A549 (cell line): ENCODE results near the gene POLE. TPM values are rescaled to one million over a fixed set of nuclear protein-coding genes. Genes with fewer than 3 reads are reported as not detected.

Experiments
- ATAC-seq, 2 experiments: fragments of 200-7000 bp in 1 of 2; fragments of >200 bp in 1 of 2; cut with Nextera tagmentation in 1 of 2; cut with Tn5 transposase in 1 of 2; 3 replicates each; pipeline versions ENCODE4 v1.8.0 to v1.9.1; 2018 to 2020; ENCODE audit warnings: mild to moderate bottlenecking in 1 of 2, moderate library complexity in 1 of 2
- CTCF ChIA-PET: fragments of 300-600 bp; sonication (Branson Sonifier 250); formaldehyde crosslinking; extraction: SDS; loops from one replicate; lab custom pipeline; 2021; ENCODE audit warnings: antibody characterized with exemption, inconsistent platforms; lab: Yijun Ruan, JAX
- POLR2A ChIA-PET: fragments of 350-600 bp; formaldehyde crosslinking; extraction: SDS; loops from one replicate; lab custom pipeline; 2021; ENCODE audit warnings: antibody characterized with exemption, inconsistent platforms; lab: Yijun Ruan, JAX
- DNase-seq, 2 experiments: peaks; one replicate each; pipeline versions ENCODE4 v3.0.0 to v3.0.0-alpha.2; 2011 to 2016; ENCODE audit warnings: low read depth in 1 of 2, low spot score in 1 of 2
- FAIRE-seq: peaks from 2 replicates; lab custom pipeline; 2011; peaks lifted over from hg19 to GRCh38; lab: Jason Lieb, UNC
- H3K27ac ChIP-seq, 2 experiments: fragments of >200 bp; sonication (Bioruptor Twin); formaldehyde crosslinking; 3 replicates each; pipeline ENCODE4 v1.5.1; 2016 to 2017
- H3K4me1 ChIP-seq: fragments of >200 bp; sonication (Bioruptor Twin); formaldehyde crosslinking; 3 replicates; pipeline ENCODE4 v1.6.1; 2016
- H3K4me2 ChIP-seq: fragments of >200 bp; sonication (Bioruptor Twin); formaldehyde crosslinking; 3 replicates; pipeline ENCODE4 v1.6.1; 2016
- H3K4me3 ChIP-seq: fragments of >200 bp; sonication (Bioruptor Twin); formaldehyde crosslinking; 3 replicates; pipeline ENCODE4 v1.5.1; 2016
- H3K9me3 ChIP-seq: fragments of >200 bp; sonication (Bioruptor Twin); formaldehyde crosslinking; 3 replicates; pipeline ENCODE4 v1.6.1; 2016
- BCL3 ChIP-seq: fragments of >200 bp; sonication (Bioruptor Twin); formaldehyde crosslinking; IDR thresholded peaks from 3 replicates; pipeline ENCODE4 v1.6.1; 2016
- BHLHE40 ChIP-seq: IDR thresholded peaks from 2 replicates; pipeline ENCODE4 v1.6.1; 2012; ENCODE audit warnings: low read depth, low read length, inconsistent platforms
- CBX8 ChIP-seq: fragments of 200-600 bp; sonication (generic); IDR thresholded peaks from 2 replicates; pipeline ENCODE4 v1.6.1; 2016
- CTCF ChIP-seq: fragments of >200 bp; sonication (Bioruptor Twin); formaldehyde crosslinking; IDR thresholded peaks from 3 replicates; pipeline ENCODE4 v1.5.1; 2016
- E2F6 ChIP-seq: IDR thresholded peaks from 2 replicates; pipeline ENCODE4 v1.6.1; 2012; ENCODE audit warnings: low read depth, borderline replicate concordance
- EHMT2 ChIP-seq: fragments of 200-600 bp; sonication (generic); IDR thresholded peaks from 2 replicates; pipeline ENCODE4 v1.6.1; 2016; ENCODE audit warnings: antibody characterized with exemption, low read depth, mild to moderate bottlenecking, moderate library complexity
- ESRRA ChIP-seq: fragments of 150-350 bp; IDR thresholded peaks from 2 replicates; pipeline ENCODE4 v1.6.1; 2014; ENCODE audit warnings: mild to moderate bottlenecking, low read length, borderline replicate concordance
- HDAC2 ChIP-seq: fragments of 200-600 bp; sonication (generic); IDR thresholded peaks from 2 replicates; pipeline ENCODE4 v1.6.1; 2016
- HMGXB4 ChIP-seq: fragments of 250-450 bp; sonication (Bioruptor Pico); IDR thresholded peaks from 2 replicates; pipeline ENCODE4 v1.5.0; 2021; ENCODE audit warnings: mild to moderate bottlenecking, moderate library complexity, borderline replicate concordance
- JUN ChIP-seq, 2 experiments: fragments of >200 bp; sonication (Bioruptor Twin); formaldehyde crosslinking; IDR thresholded peaks; 2 replicates in 1 of 2; 3 replicates in 1 of 2; pipeline ENCODE4 v1.6.1; 2016 to 2017
- JUNB ChIP-seq: fragments of >200 bp; sonication (Bioruptor Twin); formaldehyde crosslinking; IDR thresholded peaks from 2 replicates; pipeline ENCODE4 v1.6.1; 2016
- NPAS2 ChIP-seq: fragments of 250-450 bp; sonication (Bioruptor Pico); IDR thresholded peaks from 2 replicates; pipeline ENCODE4 v1.8.0; 2022; ENCODE audit warnings: mild to moderate bottlenecking, moderate library complexity, borderline replicate concordance
- POLR2A ChIP-seq: IDR thresholded peaks from 2 replicates; pipeline ENCODE4 v1.6.1; 2012; ENCODE audit warnings: mild to moderate bottlenecking, low read length
- RCOR1 ChIP-seq: fragments of 150-350 bp; IDR thresholded peaks from 2 replicates; pipeline ENCODE4 v1.6.1; 2014; ENCODE audit warnings: antibody characterized with exemption, low read length, low read depth
- RFX5 ChIP-seq: fragments of 450-650 bp; IDR thresholded peaks from 2 replicates; pipeline ENCODE4 v1.7.1; 2014; ENCODE audit warnings: antibody characterized with exemption, mild to moderate bottlenecking, moderate library complexity
- SMC3 ChIP-seq: fragments of >200 bp; sonication (Bioruptor Twin); formaldehyde crosslinking; IDR thresholded peaks from 3 replicates; pipeline ENCODE4 v1.6.1; 2018; ENCODE audit warnings: inconsistent platforms
- SREBF2 ChIP-seq: fragments of 450-650 bp; IDR thresholded peaks from 2 replicates; pipeline ENCODE4 v1.6.1; 2014; ENCODE audit warnings: mild to moderate bottlenecking, moderate library complexity
- TFCP2L1 ChIP-seq: fragments of 250-450 bp; sonication (Bioruptor Pico); IDR thresholded peaks from 2 replicates; pipeline ENCODE4 v1.5.0; 2021; ENCODE audit warnings: mild to moderate bottlenecking
- TP53 ChIP-seq: fragments of 250-450 bp; sonication (Bioruptor Pico); IDR thresholded peaks from 2 replicates; pipeline ENCODE4 v1.5.0; 2021; ENCODE audit warnings: mild to moderate bottlenecking, moderate library complexity
- ZC3H11A ChIP-seq: fragments of 450-650 bp; IDR thresholded peaks from 2 replicates; pipeline ENCODE4 v1.6.1; 2014; ENCODE audit warnings: antibody characterized with exemption, mild to moderate bottlenecking
- ZFP36 ChIP-seq: fragments of 450-650 bp; IDR thresholded peaks from 2 replicates; pipeline ENCODE4 v1.6.1; 2014; ENCODE audit warnings: borderline replicate concordance; ENCODE audit not compliant: partially characterized antibody
- ZSCAN20 ChIP-seq: fragments of 250-450 bp; sonication (Bioruptor Pico); IDR thresholded peaks from 2 replicates; pipeline ENCODE4 v1.8.0; 2022; ENCODE audit warnings: mild to moderate bottlenecking, moderate library complexity
- WGBS: methylation state at CpG from one replicate; pipeline ENCODE4 v1.1.6; 2017; ENCODE audit errors: missing lambda C conversion rate; 5-methylcytosine and 5-hydroxymethylcytosine counted together
- polyA plus RNA-seq, 4 experiments: library from polyadenylated mRNA; depleted of rRNA in 3 of 4; stranded (reverse); fragments of >200 nt; fragmentation: RNase III in 1 of 4; extraction: RNeasy Plus Mini Kit Qiagen cat#74134 plus additional on column Dnase treatment in 1 of 4; gene quantifications; 2 replicates in 3 of 4; 3 replicates in 1 of 4; pipeline ENCODE4 v1.2.3, GENCODE V29; 2011 to 2017

Gene POLE
- polyA plus RNA-seq, 2 of the 4 experiments (the other 2 are of a cell fraction) = 28.9 to 67.2 TPM

- FAIRE-seq = no peak
- no peak overlapping the region for H3K4me2 ChIP-seq
- WGBS = 89% methylated on average over 9 of the region's 9 CpGs
- ChIA-PET CTCF (no interaction called here), POLR2A (no interaction called here)
- no peak for TF ChIP-seq RFX5
- TF ChIP-seq ESRRA = no peak
- no peak for TF ChIP-seq JUNB
- TF ChIP-seq E2F6 = no peak
- no peak for TF ChIP-seq ZFP36
- no peak for TF ChIP-seq TFCP2L1
- no peak for TF ChIP-seq CBX8
- TF ChIP-seq TP53 = no peak
- TF ChIP-seq CTCF = no peak
- no peak for TF ChIP-seq SMC3
- TF ChIP-seq RCOR1 = no peak
- TF ChIP-seq EHMT2 = no peak
- TF ChIP-seq NPAS2 = no peak
- TF ChIP-seq POLR2A = no peak
- no peak for TF ChIP-seq HDAC2
- H3K9me3 ChIP-seq = no peaks in the 10 kb centered on the region
- H3K4me1 ChIP-seq = peaks cover 5% of the 10 kb centered on the region; the same call in 2 of the 3 replicates
- no peak overlapping the region for H3K4me3 ChIP-seq
- DNase-seq = no peak
- no peak overlapping the region for H3K27ac ChIP-seq
- ATAC-seq = no peak
Observed at GRCh38 chr12:132690112-132690511, 3.0 kb upstream of the POLE start.

- DNase-seq (no peak), ATAC-seq (no peak), FAIRE-seq (no peak)
- H3K4me2 ChIP-seq = peak overlapping the region; percentile 47
- CTCF ChIA-PET = no interaction called here
- no peak overlapping the region for H3K27ac ChIP-seq
- no peak overlapping the region for H3K4me3 ChIP-seq
- 87% methylated on average over 18 of the region's 18 CpGs for WGBS
- H3K4me1 ChIP-seq = peaks cover 5% of the 10 kb centered on the region; the same call in 2 of the 3 replicates
- TF ChIP-seq HDAC2 (no peak), ZSCAN20 (CRISPR knock-in tag) (no peak), SREBF2 (no peak), JUNB (no peak), BHLHE40 (no peak), ZC3H11A (no peak)
- H3K9me3 ChIP-seq = no peaks in the 10 kb centered on the region
- POLR2A ChIA-PET = no interaction called here
Observed at GRCh38 chr12:132689227-132689626, 2.1 kb upstream of the POLE start.

GRCh38 chr12:132686825-132687210 is 324 bp downstream of the POLE start:
- peak overlapping the region; percentile 86 to 98 for H3K27ac ChIP-seq
- H3K4me3 ChIP-seq = peak overlapping the region; percentile 96
- WGBS = 0% methylated on average over 1 of the region's 55 CpGs
- peak; percentile 67 to 77 for ATAC-seq
- CTCF ChIA-PET = interaction anchor here (1.0 kb wide), 1 partner anchor 272 kb away, joined by 3 read pairs; no protein-coding TSS in a partner anchor
- FAIRE-seq = no peak
- H3K9me3 ChIP-seq = no peaks in the 10 kb centered on the region
- peak in 1 of 2 experiments; percentile 39 for DNase-seq
- H3K4me2 ChIP-seq = peak overlapping the region; percentile 84
- TF ChIP-seq HMGXB4 (CRISPR knock-in tag) (no peak), BCL3 (no peak), POLR2A (no peak), TP53 (0 out of 2 replicates have a peak, but pooled peaks have one; percentile 32), JUN (IDR thresholded peaks at IDR 0.05) (0 out of 5 replicates have a peak, but pooled peaks of 1 of the 2 experiments have one; percentile 18)
- TF ChIP-seq, all 56 proteins: peak for 2
- POLR2A ChIA-PET = no interaction called here
- peaks cover 5% of the 10 kb centered on the region; the same call in 2 of the 3 replicates for H3K4me1 ChIP-seq
